Stomach (tissue), 9 donors: ENCODE data around the gene EXOC4. TPM values are rescaled to one million over a fixed set of nuclear protein-coding genes. Genes with fewer than 3 reads are reported as not detected.

Experiments
- DNase-seq, 2 donors: peaks; one replicate each; pipeline versions ENCODE4 v3.0.0 to v3.0.0-alpha.2; 2013 to 2019
- H3K27ac ChIP-seq, 5 donors: fragments of 200-600 bp in 4 of 5; sonication (generic) in 4 of 5; one replicate each; pipeline ENCODE4 v1.5.1; 2013 to 2019; ENCODE audit warnings: mild to moderate bottlenecking in 1 of 5, moderate library complexity in 1 of 5
- H3K27me3 ChIP-seq, 3 donors: fragments of 200-600 bp; sonication (generic); one replicate each; pipeline ENCODE4 v1.5.1; 2017 to 2019; ENCODE audit warnings: mixed run types in 1 of 3
- H3K36me3 ChIP-seq, 4 donors: fragments of 200-600 bp; sonication (generic); 1 replicate in 3 of 4; 2 replicates in 1 of 4; pipeline ENCODE4 v1.5.1; 2016 to 2019
- H3K4me1 ChIP-seq, 4 donors: fragments of 200-600 bp; sonication (generic); one replicate each; pipeline ENCODE4 v1.5.1; 2016 to 2019
- H3K4me3 ChIP-seq, 4 donors: fragments of 200-600 bp; sonication (generic) in 3 of 4; one replicate each; pipeline ENCODE4 v1.5.1; 2016 to 2019; ENCODE audit warnings: mild to moderate bottlenecking in 1 of 4
- H3K9me3 ChIP-seq, 4 donors: fragments of 200-600 bp; sonication (generic); one replicate each; pipeline ENCODE4 v1.5.1; 2016 to 2019
- EP300 ChIP-seq: sonication (generic); formaldehyde crosslinking; IDR thresholded peaks from one replicate; pipeline ENCODE4 v1.6.1; 2017; ENCODE audit warnings: antibody characterized with exemption
- POLR2A ChIP-seq, 4 donors: fragments of 450-650 bp; IDR thresholded peaks; one replicate each; pipeline ENCODE4 v1.6.1; 2016; ENCODE audit warnings: antibody characterized with exemption in 4 of 4, control low read depth in 2 of 4, mild to moderate bottlenecking in 1 of 4, moderate library complexity in 1 of 4
- POLR2AphosphoS5 ChIP-seq, 3 donors: sonication (generic); formaldehyde crosslinking; IDR thresholded peaks; one replicate each; pipeline ENCODE4 v1.6.1; 2016; ENCODE audit warnings: antibody characterized with exemption in 3 of 3
- WGBS, 5 donors: extraction: QIAGEN DNeasy Blood & Tissue Kit in 3 of 5; methylation state at CpG; one replicate each; pipeline versions ENCODE4 v1.1.5 to v1.1.7; 2013 to 2018; 5-methylcytosine and 5-hydroxymethylcytosine counted together
- intact Hi-C: fragments of 100-400 bp; cut with DNase I; formaldehyde crosslinking; loops from one replicate; pipeline ENCODE4 v1.15.1; 2023; ENCODE audit warnings: low total_unique reads
- polyA plus RNA-seq, 3 donors: library from polyadenylated mRNA; stranded (reverse); fragments of 200-250 nt; gene quantifications; one replicate each; pipeline ENCODE4 v1.2.3, GENCODE V29; 2013
- total RNA-seq, 5 donors: library from RNA; depleted of rRNA; stranded (reverse); fragments of >200 nt; gene quantifications; one replicate each; pipeline versions ENCODE4 v1.1.0 to v1.2.3, GENCODE V29; 2014 to 2016
- TF ChIP-seq, protein P1 (sequence below), 7 experiments: fragments of 450-650 bp in 4 of 7; fragments of 200-600 bp in 3 of 7; sonication (generic) in 3 of 7; IDR thresholded peaks; one replicate each; pipeline ENCODE4 v1.5.1; 2016 to 2019; ENCODE audit warnings: antibody characterized with exemption in 7 of 7, control low read depth in 2 of 7, mild to moderate bottlenecking in 1 of 7
- donor health status: healthy with polysubstance abuse.
- donor health status: Bipolar disorder and iron deficiency.
- donor health status: healthy.

Gene EXOC4
- total and polyA plus RNA-seq, 8 donors: 14.1 to 339 (median 61.1) TPM

DNA sequence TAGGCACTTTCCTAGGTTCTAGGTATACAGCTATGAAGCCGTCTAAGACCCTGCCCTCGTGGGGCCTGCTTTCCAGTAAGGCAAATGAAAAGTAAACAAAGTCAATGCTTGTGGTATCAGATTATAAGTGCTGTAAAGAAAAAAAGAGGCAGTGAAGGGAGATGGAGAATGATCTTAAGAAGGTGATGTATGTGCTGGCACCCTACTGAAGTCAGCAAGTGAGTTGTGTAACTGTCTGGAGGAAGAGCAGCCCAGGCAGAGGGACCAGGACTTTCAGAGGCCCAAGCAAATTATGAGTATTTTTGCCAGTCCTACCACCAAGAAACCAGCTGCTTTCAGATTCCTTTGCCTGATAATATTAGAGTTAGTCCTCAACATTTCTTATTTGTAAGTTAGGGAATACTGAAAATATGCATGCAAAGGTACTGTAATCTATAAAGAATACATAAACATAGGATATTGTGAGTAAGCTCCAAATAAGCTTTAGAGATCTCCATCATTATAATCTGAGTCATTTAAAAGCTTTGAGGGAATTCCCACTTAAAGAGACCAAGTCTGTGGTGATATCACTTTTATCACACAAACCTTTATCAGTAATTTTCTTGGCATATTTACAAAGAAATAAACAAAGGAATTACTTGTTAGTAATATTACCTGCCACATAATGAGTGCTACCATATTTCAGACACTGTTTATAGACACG, 545.1 kb downstream of the EXOC4 start:
- peaks cover 0 to 7% (median 0%) of the 10 kb centered on the region in 4 donors for H3K4me1 ChIP-seq
- no peak for DNase-seq
- no peaks in the 10 kb centered on the region for H3K36me3 ChIP-seq
- no peaks in the 10 kb centered on the region for H3K9me3 ChIP-seq
- no peak overlapping the region for H3K27ac ChIP-seq
- H3K4me3 ChIP-seq: no peak overlapping the region
- WGBS, 5 donors: 42 to 53% (median 45%) methylated on average over 3 of the region's 3 CpGs
- H3K27me3 ChIP-seq: no peaks in the 10 kb centered on the region
- TF ChIP-seq, protein P1, sequence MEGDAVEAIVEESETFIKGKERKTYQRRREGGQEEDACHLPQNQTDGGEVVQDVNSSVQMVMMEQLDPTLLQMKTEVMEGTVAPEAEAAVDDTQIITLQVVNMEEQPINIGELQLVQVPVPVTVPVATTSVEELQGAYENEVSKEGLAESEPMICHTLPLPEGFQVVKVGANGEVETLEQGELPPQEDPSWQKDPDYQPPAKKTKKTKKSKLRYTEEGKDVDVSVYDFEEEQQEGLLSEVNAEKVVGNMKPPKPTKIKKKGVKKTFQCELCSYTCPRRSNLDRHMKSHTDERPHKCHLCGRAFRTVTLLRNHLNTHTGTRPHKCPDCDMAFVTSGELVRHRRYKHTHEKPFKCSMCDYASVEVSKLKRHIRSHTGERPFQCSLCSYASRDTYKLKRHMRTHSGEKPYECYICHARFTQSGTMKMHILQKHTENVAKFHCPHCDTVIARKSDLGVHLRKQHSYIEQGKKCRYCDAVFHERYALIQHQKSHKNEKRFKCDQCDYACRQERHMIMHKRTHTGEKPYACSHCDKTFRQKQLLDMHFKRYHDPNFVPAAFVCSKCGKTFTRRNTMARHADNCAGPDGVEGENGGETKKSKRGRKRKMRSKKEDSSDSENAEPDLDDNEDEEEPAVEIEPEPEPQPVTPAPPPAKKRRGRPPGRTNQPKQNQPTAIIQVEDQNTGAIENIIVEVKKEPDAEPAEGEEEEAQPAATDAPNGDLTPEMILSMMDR (IDR thresholded peaks at IDR 0.05): no peak
- TF ChIP-seq EP300: no peak
- TF ChIP-seq POLR2AphosphoS5 (IDR thresholded peaks at IDR 0.05): no peak
- no peak for TF ChIP-seq POLR2A (IDR thresholded peaks at IDR 0.05)
- intact Hi-C loops: no loop called here

DNA sequence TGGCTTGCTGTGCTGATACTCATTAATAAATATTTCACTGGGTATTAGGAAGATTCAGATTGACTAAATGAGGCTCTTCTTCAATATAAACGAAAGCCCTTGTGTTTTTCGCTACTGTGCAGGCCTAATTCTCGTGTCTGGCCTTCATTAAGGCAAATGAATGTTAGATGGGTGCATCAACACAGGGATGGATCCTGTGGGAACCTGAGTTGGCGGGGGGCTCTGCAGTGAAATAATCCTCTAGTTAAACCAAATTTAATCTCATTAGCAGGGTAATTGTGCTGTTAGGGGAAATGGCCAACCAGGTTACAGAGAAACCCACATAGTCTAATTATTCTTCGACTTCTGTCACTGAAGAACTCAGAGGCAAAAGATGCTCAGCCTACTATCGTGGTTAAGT, 548.5 kb downstream of the EXOC4 start:
- DNase-seq: no peak
- TF ChIP-seq, protein P1 (IDR thresholded peaks at IDR 0.05): no peak
- Histone ChIP-seq H3K4me3 (no peak overlapping the region), H3K27ac (no peak overlapping the region), H3K9me3 (no peaks in the 10 kb centered on the region), H3K36me3 (no peaks in the 10 kb centered on the region), H3K4me1 (peaks cover 0 to 7% (median 0%) of the 10 kb centered on the region in 4 donors), H3K27me3 (no peaks in the 10 kb centered on the region)
- intact Hi-C loops: no loop called here
- 81 to 90% (median 86%) methylated on average over 6 of the region's 6 CpGs for WGBS, 5 donors

GRCh38 chr7:133804127-133804526, 551.2 kb downstream of the EXOC4 start:
- intact Hi-C loops: no loop called here
- Histone ChIP-seq H3K4me1 (no peaks in the 10 kb centered on the region), H3K27me3 (no peaks in the 10 kb centered on the region), H3K4me3 (no peak overlapping the region), H3K36me3 (no peaks in the 10 kb centered on the region), H3K9me3 (no peaks in the 10 kb centered on the region), H3K27ac (no peak overlapping the region)
- DNase-seq: no peak
- WGBS, 5 donors: 63 to 77% (median 71%) methylated on average over 1 of the region's 1 CpG
- no peak for TF ChIP-seq POLR2A (IDR thresholded peaks at IDR 0.05)
- TF ChIP-seq EP300: no peak
- TF ChIP-seq, protein P1 (IDR thresholded peaks at IDR 0.05): no peak
- no peak for TF ChIP-seq POLR2AphosphoS5 (IDR thresholded peaks at IDR 0.05)

- Histone ChIP-seq H3K27ac (no peak overlapping the region), H3K27me3 (no peaks in the 10 kb centered on the region), H3K4me3 (no peak overlapping the region), H3K9me3 (no peaks in the 10 kb centered on the region), H3K36me3 (no peaks in the 10 kb centered on the region), H3K4me1 (no peaks in the 10 kb centered on the region)
- intact Hi-C loops: no loop called here
- no peak for DNase-seq
- TF ChIP-seq, protein P1 (IDR thresholded peaks at IDR 0.05): no peak
- TF ChIP-seq EP300: no peak
- no peak for TF ChIP-seq POLR2A (IDR thresholded peaks at IDR 0.05)
- TF ChIP-seq POLR2AphosphoS5 (IDR thresholded peaks at IDR 0.05): no peak
- WGBS, 5 donors: 70 to 91% (median 86%) methylated on average over 2 of the region's 2 CpGs
These were observed 552.5 kb downstream of the EXOC4 start for GRCh38 chr7:133805426-133805825.
